DOHH2 (cell line): ENCODE results near the gene PLEKHM3.

Source experiments
- EZH2phosphoT487 ChIP-seq: fragments of 200-600 bp; sonication (generic); IDR thresholded peaks from 2 replicates; pipeline ENCODE4 v1.6.1; 2017; ENCODE audit warnings: borderline replicate concordance, mild to moderate bottlenecking, antibody characterized with exemption, low read length, moderate library complexity, mixed read lengths
- TF ChIP-seq, protein P1 (sequence below): fragments of 200-600 bp; sonication (generic); IDR thresholded peaks from one replicate; pipeline ENCODE4 v1.5.1; 2014; ENCODE audit warnings: antibody characterized with exemption, mild to moderate bottlenecking, low read depth, low read length; ENCODE audit not compliant: poor library complexity, severe bottlenecking

DNA sequence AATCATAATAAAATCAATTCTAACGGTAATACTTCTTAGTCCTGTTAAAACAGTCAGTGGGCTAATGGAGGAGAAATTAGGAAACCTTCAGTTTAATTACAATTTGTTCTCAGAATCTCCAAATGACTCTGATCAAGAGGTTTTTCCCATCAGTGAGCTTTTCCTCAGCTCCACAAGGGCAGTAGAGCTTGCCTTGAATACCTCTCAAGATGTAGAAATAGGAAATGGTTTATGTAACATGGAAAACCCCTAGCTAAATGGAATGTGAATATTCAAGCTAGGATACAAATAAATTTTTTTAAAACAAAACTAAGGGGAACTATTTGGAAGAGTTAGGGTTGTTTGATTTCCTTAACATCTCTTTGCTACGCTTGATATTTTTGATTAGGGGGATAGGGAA, 87.5 kb downstream of the PLEKHM3 start:
- TF ChIP-seq, protein P1, sequence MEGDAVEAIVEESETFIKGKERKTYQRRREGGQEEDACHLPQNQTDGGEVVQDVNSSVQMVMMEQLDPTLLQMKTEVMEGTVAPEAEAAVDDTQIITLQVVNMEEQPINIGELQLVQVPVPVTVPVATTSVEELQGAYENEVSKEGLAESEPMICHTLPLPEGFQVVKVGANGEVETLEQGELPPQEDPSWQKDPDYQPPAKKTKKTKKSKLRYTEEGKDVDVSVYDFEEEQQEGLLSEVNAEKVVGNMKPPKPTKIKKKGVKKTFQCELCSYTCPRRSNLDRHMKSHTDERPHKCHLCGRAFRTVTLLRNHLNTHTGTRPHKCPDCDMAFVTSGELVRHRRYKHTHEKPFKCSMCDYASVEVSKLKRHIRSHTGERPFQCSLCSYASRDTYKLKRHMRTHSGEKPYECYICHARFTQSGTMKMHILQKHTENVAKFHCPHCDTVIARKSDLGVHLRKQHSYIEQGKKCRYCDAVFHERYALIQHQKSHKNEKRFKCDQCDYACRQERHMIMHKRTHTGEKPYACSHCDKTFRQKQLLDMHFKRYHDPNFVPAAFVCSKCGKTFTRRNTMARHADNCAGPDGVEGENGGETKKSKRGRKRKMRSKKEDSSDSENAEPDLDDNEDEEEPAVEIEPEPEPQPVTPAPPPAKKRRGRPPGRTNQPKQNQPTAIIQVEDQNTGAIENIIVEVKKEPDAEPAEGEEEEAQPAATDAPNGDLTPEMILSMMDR, result no peak
- TF ChIP-seq EZH2phosphoT487, result no peak
